Lung (tissue), 12 donors: ENCODE measurements around the gene RPRD1A. TPM values are rescaled to one million over a fixed set of nuclear protein-coding genes. Genes with fewer than 3 reads are reported as not detected.

Experiments
- ATAC-seq: fragments of 200-7000 bp; cut with Tn5 transposase; one replicate; pipeline ENCODE4 v1.9.1; 2020; ENCODE audit warnings: moderate number of reproducible peaks; ENCODE audit not compliant: insufficient read depth, low FRiP score
- DNase-seq, 3 donors: peaks; one replicate each; pipeline ENCODE4 v3.0.0-alpha.2; 2013 to 2017
- H3K27ac ChIP-seq, 2 donors: one replicate each; pipeline ENCODE4 v1.5.1; 2013; ENCODE audit warnings: mild to moderate bottlenecking in 2 of 2, moderate library complexity in 2 of 2, control low read depth in 1 of 2, inconsistent platforms in 1 of 2, low read depth in 1 of 2, low read length in 1 of 2
- H3K27me3 ChIP-seq, 3 donors: one replicate each; pipeline ENCODE4 v1.5.1; 2013; ENCODE audit warnings: low read length in 2 of 3; ENCODE audit not compliant: control insufficient read depth in 3 of 3, insufficient read depth in 3 of 3
- H3K36me3 ChIP-seq, 4 donors: one replicate each; pipeline ENCODE4 v1.5.1; 2013; ENCODE audit warnings: low read length in 4 of 4, mild to moderate bottlenecking in 1 of 4, moderate library complexity in 1 of 4; ENCODE audit not compliant: control insufficient read depth in 4 of 4, insufficient read depth in 4 of 4
- H3K4me1 ChIP-seq, 5 donors: one replicate each; pipeline ENCODE4 v1.5.1; 2013; ENCODE audit warnings: low read length in 5 of 5, mild to moderate bottlenecking in 2 of 5, moderate library complexity in 1 of 5; ENCODE audit not compliant: control insufficient read depth in 5 of 5, insufficient read depth in 5 of 5
- H3K4me3 ChIP-seq: one replicate; pipeline ENCODE4 v1.5.1; 2013; ENCODE audit warnings: mild to moderate bottlenecking, control low read depth, moderate library complexity
- H3K9ac ChIP-seq, 2 donors: one replicate each; pipeline ENCODE4 v1.5.1; 2013; ENCODE audit warnings: low read length in 2 of 2, control low read depth in 1 of 2; ENCODE audit not compliant: insufficient read depth in 1 of 2
- H3K9me3 ChIP-seq, 4 donors: one replicate each; pipeline ENCODE4 v1.5.1; 2013; ENCODE audit warnings: low read length in 3 of 4, mild to moderate bottlenecking in 1 of 4, moderate library complexity in 1 of 4; ENCODE audit not compliant: control insufficient read depth in 4 of 4, insufficient read depth in 3 of 4
- CTCF ChIP-seq: IDR thresholded peaks from 2 replicates; pipeline ENCODE4 v1.5.1; 2012; ENCODE audit warnings: mild to moderate bottlenecking; ENCODE audit errors: control extremely low read depth, extremely low read depth
- WGBS, 2 donors: extraction: QIAGEN DNeasy Blood & Tissue Kit; methylation state at CpG; one replicate each; pipeline ENCODE4 v1.1.7; 2013; 5-methylcytosine and 5-hydroxymethylcytosine counted together
- polyA plus RNA-seq, 2 donors: library from polyadenylated mRNA; stranded (reverse); fragments of 200-250 nt; gene quantifications; one replicate each; pipeline ENCODE4 v1.2.1, GENCODE V29; 2013
- total RNA-seq, 2 donors: library from RNA; depleted of rRNA in 1 of 2; stranded (reverse); fragments of >200 nt in 1 of 2; gene quantifications; one replicate each; pipeline ENCODE4 v1.2.1, GENCODE V29; 2014 to 2021
- donor health status: control.
- donor health status: control.
- donor health status: Bipolar disorder and iron deficiency.
- donor health status: healthy.
- donor health status: DM: yes; HTN: yes; CAD: no.

The RPRD1A gene
- total and polyA plus RNA-seq, 4 donors: 21.3 to 61.3 (median 30.5) TPM

GRCh38 chr18:36046898-36047297 lies 20.5 kb downstream of the RPRD1A start:
- 99 to 100% methylated on average over 3 of the region's 3 CpGs for WGBS, 2 donors
- no peak for DNase-seq
- Histone ChIP-seq H3K27me3 (no peaks in the 10 kb centered on the region), H3K9me3 (peaks cover 0 to 8% (median 0%) of the 10 kb centered on the region in 4 donors), H3K9ac (no peak overlapping the region), H3K4me3 (no peak overlapping the region), H3K27ac (no peak overlapping the region), H3K4me1 (peaks cover 0 to 5% (median 0%) of the 10 kb centered on the region in 5 donors), H3K36me3 (no peaks in the 10 kb centered on the region)
- no peak for TF ChIP-seq CTCF
- no peak for ATAC-seq

GRCh38 chr18:36045241-36045991 lies 21.9 kb downstream of the RPRD1A start:
- Histone ChIP-seq H3K36me3 (no peaks in the 10 kb centered on the region), H3K9me3 (peaks cover 0 to 4% (median 0%) of the 10 kb centered on the region in 4 donors), H3K4me1 (peaks cover 0 to 5% (median 0%) of the 10 kb centered on the region in 5 donors), H3K4me3 (no peak overlapping the region), H3K27ac (no peak overlapping the region), H3K27me3 (no peaks in the 10 kb centered on the region), H3K9ac (no peak overlapping the region)
- WGBS, 2 donors: 74 to 80% methylated on average over 3 of the region's 3 CpGs
- no peak for TF ChIP-seq CTCF
- ATAC-seq (no peak), DNase-seq (no peak)

- 78 to 92% methylated on average over 1 of the region's 1 CpG for WGBS, 2 donors
- H3K4me1 ChIP-seq: peaks cover 0 to 5% (median 0%) of the 10 kb centered on the region in 5 donors
- no peak overlapping the region for H3K4me3 ChIP-seq
- H3K27me3 ChIP-seq: no peaks in the 10 kb centered on the region
- no peak for DNase-seq
- TF ChIP-seq CTCF: no peak
- no peak overlapping the region for H3K9ac ChIP-seq
- H3K9me3 ChIP-seq: peaks cover 0 to 7% (median 2%) of the 10 kb centered on the region in 4 donors
- ATAC-seq: no peak
- H3K27ac ChIP-seq: no peak overlapping the region
- H3K36me3 ChIP-seq: peaks cover 0 to 6% (median 2%) of the 10 kb centered on the region in 4 donors
Observed at GRCh38 chr18:36043153-36043552, 24.2 kb downstream of the RPRD1A start.

- H3K27me3 ChIP-seq: no peaks in the 10 kb centered on the region
- ATAC-seq (no peak), DNase-seq (no peak)
- TF ChIP-seq CTCF: no peak
- no peak overlapping the region for H3K4me3 ChIP-seq
- H3K9me3 ChIP-seq: peaks cover 0 to 12% (median 3%) of the 10 kb centered on the region in 4 donors
- peaks cover 0 to 8% (median 3%) of the 10 kb centered on the region in 4 donors for H3K36me3 ChIP-seq
- 84 to 89% methylated on average over 3 of the region's 3 CpGs for WGBS, 2 donors
- no peak overlapping the region for H3K9ac ChIP-seq
- H3K4me1 ChIP-seq: peaks cover 0 to 5% (median 0%) of the 10 kb centered on the region in 5 donors
- no peak overlapping the region for H3K27ac ChIP-seq
Observed at GRCh38 chr18:36041146-36041545, 26.2 kb downstream of the RPRD1A start.
